GM18520 (cell line): ENCODE measurements around the gene IL1RN.

Experiments used
- ATAC-seq: cut with Tn5 transposase; IDR thresholded peaks from one replicate; pipeline ENCODE4 v1.9.1; 2021; ENCODE audit not compliant: unreplicated experiment

IL1RN gene

DNA sequence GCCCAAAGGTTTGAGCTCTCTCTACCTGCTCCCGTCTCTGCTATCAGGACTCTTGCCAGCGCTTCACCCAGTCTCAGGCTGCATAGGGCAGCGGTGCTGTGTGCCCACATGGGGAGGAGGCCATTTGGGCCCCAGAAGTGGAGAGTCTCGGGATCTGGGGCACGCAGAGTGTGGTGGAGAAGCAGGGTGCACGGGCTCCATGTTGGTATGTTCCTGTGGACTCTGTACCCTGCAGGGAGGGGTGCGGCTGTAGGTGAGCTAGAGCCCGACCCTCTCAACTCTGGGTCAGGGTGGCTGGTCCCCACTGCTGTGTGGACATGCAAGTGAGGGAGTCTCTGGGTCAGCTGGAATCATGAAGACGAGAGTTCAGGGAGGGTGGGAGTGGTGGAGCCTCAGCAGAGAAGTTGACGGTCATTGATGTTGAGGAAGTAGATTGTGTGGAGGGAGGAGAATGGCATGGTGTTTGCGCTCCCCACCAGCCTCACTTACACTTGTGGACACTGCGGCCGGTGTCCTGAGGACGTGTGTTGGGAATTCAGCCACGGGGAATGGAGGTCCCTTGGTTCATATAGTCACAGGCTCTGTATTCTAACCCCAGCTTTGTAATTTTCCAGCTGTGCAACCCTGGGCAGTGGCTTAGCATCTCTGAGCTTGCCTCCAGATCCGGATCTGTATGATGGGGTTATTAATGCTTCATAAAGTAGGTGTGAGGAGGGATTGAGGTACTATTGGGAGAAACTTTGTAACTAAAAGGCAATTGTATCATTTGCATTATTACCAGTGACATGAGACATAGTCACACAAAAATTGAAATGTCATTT is 45.5 kb downstream of the IL1RN start:
- ATAC-seq = no peak

DNA sequence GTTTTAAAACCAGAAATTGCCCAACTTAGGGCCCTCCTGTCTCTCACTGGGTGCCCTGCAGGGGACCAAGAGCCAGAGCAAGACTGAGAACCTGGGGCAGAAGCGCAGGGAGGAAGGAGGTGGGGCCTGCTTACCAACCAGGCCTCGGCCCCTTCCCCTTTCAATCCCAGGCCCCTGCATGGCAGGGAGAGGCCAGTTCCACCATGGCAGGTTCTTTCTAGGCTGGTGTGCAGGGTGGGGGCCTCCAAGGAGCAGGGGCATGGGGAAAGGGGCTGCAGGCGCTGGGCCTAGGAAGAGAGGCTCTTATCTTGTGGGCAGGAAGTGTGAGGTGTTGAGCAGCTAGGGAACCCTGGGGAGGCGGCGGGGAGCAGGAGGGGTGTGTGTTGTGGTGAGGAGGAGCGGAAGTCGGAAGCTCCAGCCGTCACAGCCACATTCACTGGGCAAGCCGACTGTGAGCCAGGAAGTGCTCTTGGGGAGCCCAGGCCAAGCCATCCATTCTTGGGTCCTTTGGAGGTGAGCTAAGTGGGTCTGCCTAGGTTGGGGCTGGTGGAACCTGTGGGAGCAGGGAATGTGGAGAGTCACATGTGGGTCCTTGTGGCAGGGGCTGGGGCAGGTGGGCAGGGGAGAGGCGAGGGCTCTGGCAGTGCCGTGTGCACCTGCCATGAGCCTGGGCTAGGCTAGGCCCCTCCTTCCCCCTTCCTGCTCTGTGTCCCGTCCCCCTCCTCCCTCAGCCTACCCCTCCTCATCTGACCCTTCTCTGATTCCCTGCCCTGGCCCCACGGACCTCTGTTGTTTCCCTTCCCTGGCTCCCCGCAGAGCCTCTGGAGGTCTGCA is 46.4 kb downstream of the IL1RN start, which contains the start of gene PSD4:
Gene PSD4 (plus strand): TSS at position 430 of the 834 bp plus-strand sequence. CDS start 8,486 bp downstream, outside the sequence.
- peak; percentile 65 for ATAC-seq

DNA sequence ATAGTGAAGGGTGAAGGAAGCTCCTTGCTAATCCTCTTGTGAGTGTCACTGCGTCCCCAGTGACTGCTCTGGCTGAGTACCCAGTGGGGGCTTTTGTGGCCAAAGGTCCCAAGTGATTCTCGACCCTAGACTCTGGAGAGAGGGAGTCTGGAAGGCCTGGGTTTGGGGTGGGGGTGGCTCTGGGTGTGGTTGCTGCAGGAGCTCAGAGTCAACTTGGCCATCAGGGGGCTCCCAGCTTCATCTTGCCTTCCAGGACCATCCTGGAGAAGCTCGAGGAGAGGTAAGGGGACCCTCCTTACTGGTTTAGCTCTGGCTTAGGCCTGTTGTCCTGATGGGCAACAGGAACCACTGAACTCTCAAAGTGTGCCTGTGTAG is 47.0 kb downstream of the IL1RN start:
- ATAC-seq = no peak

DNA sequence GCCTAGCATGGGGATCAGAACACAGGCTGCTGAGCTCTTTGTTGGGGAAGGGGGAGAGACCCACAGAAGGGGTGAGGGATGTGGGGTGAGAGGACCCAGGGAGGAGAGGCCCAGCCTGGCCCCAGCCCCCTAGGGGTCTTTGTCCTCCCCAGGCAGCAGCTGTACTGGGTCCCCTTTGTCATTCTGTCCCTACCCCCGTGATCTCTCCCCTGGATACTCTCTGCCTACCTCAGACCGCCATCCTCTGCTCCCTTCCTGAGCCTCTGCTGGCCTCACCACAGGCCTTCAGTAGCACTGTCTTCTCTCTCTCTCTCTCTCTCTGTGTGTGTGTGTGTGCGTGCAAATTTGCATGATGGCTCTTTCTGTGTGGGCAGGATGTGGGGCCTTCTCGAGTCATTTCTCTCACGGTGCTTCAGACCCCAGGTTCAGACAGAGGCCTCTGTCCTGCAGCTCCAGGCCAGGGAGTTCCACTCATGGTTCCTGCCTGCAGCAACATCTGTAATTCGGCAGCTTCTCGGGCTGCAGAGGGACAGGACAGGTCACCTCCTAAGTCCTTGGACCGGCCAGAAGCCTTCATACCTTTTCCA is 47.7 kb downstream of the IL1RN start:
- ATAC-seq = peak; percentile 47

DNA sequence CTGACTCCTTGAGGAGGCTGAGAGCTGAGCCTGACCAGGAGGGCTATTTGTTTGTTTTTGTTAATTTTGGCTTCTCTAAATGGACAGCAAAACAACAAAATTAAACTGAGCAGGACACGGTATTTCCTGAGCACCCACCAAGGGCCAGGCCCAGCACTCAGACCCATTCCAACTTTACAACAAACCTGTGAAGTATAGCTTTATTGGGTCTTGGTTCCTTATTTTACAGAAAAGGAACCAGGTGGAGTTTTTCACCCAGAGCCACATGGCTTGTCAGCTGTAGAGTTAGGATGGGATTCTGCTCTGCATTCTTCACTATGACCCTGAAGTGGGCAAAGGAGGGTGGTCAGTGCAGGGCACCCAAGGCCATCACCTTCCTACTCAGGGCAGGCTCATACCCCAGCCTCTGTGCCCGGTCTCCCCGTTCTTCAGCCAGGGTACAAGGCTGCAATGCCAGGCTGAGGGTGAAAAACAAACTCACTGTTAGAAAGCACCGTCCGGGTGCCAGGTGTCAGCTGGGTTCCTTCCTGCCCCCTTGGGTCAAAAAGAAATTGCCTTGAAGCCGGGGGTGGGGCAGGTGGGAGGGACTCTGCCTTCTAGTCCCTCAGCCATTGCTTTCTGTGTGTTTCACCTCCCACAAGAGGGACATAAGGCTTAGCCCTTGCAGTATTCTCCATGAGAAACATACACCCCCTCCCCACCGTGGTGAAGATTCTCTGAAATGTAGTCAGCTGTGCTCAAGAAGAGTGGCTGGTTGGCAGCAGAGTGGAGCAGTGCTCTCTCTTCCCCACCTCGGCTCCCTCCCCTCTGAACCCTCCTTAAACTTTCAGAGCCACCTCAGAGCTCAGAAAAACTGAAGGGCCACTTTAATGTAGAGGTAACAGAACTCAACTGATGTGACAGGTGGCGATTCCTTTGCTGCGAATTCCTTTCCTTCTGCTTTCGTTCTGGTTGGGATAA is 48.6 kb downstream of the IL1RN start:
- ATAC-seq = no peak

DNA sequence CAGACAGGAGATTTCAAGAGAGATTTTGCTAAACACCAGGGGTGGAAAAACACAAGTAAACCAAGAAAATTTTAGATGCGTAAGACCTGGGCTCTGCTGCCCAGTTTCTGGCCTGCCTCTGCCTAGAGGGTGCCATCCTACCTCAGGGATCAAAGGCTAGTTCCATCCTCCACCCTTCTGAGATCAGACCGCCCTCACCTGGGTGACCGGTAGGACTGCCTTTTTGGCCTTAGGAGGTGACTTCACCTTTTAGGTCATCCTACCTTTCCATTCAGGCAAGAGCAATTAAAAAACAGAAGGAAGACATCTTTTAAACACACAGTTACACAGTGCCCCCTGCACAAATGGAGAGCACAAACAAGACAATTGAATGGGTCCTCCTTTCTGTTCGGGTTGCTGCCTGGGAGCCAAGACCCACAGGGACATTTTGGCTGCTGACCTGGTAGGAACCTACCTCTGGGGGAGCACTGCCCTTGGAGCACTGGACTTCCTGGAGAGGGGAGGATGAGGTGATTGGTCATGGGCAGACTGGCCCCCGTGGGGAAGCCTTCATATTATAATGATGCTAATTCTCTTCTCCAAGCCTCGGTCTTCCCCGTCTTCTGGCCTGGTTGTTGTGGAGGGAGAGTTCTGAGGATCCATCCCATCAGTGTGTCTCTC is 49.4 kb downstream of the IL1RN start:
- no peak for ATAC-seq

DNA sequence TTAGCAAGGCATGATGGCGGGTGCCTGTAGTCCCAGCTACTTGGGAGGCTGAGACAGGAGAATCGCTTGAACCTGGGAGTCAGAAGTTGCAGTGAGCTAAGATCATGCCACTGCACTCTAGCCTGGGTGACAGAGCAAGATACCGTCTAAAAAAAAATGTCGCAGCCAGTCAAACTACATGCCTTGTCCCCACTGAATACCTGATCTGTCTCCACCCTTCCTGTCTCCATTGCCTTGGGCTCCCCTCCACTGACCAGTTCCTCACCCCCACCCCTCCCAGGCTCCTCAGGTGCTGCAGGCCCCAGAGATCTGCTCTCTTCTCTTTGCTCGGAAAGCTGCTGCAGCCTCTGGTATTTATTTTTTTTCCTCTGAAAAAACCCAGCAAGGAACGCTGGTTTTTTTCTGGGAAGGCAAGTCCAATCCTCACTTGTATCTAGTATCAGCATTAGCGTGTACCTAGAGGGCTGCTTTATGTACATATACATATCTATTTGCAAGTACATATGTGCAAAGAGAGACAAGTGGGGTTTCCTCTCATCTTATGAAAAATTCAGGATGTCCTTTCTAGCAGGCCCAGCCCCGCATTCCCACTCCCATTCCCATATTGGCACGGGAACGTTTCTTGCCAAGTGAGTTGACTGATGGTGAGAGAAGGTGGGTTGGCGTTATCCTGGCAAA is 50.8 kb downstream of the IL1RN start:
- ATAC-seq = no peak

DNA sequence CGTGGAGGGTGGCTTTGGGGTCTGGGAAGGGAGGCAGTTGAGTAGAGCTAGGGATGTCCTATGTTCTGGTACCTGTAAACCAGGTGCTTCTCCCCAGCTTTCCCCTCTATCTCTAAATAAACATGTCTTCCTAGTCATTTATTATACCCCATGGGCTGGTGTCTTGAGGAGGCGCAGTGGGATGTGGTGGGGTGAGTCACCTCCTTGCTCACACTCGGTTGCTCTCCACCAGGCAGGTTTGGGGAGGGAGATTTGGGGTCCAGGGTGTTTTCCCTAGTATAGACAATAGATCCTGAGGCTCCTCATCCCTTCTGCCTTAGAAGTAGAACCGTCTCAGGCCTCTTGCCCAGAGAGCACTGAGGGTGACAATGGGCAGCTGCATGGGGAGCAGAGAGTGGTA is 51.5 kb downstream of the IL1RN start:
- ATAC-seq = no peak

DNA sequence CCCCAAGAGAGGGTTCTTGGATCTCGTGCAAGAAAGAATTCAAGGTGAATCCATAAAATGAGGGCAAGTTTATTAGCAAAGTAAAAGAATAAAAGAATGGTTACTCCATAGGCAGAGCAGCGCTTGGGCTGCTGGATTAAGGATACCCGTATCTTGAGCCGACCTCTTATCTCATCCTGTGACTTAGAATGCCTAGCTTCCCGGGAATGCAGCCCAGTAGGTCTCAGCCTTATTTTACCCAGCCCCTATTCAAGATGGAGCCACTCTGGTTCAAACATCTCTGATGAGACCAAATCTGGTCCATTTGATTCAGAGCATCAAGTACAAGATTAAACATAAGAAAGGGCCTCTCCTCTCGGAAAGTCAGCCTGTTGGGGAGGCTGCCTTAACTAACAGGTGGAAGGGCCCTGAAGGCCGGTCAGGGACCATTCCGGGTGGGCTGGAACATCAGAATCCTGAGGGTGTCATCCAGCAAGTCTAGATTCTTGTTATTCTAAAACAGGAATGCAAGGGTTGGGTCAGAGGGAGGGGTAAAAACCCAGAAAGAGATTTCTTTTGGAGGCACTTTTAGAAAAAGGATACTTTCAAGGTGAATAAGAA is 52.1 kb downstream of the IL1RN start:
- no peak for ATAC-seq

DNA sequence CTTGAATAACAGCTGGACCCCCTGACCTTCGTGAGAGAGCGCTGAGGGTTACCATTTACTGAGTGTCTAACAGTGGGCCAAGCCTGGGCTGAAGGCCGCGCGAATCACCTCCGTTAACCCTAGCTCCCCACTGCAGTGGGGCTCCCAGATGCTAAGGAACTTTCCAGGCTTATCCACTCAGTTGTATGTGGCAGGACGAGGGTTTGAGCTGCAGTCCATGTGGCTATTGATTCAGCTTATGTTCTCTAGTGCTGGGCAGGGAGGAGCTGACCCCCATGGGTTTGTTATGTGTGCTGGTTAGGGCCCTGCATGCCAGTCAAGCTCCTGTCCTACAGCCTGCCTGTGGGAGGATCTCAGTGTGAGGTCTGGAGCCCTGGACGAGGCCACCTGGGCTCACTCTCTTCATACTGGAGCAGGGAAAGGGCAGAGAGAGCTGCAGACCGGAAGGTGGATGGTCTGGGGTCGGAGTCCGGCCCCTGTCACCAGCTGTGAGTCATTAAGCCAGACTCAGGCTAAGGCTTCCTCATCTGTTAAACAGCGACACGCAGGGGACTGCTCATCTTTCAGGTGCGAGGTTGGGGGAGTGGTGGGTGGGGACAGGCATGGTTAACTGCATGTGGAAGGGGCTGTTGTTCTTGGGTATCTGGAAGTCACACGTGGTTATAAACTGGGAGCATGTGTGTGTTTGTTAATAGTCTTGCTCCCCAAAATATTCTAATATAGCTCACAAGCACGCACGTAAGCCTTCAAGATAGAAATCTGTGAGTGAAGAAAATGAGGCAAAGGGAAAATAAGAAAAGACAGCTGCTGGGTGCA is 52.9 kb downstream of the IL1RN start:
- ATAC-seq = no peak

DNA sequence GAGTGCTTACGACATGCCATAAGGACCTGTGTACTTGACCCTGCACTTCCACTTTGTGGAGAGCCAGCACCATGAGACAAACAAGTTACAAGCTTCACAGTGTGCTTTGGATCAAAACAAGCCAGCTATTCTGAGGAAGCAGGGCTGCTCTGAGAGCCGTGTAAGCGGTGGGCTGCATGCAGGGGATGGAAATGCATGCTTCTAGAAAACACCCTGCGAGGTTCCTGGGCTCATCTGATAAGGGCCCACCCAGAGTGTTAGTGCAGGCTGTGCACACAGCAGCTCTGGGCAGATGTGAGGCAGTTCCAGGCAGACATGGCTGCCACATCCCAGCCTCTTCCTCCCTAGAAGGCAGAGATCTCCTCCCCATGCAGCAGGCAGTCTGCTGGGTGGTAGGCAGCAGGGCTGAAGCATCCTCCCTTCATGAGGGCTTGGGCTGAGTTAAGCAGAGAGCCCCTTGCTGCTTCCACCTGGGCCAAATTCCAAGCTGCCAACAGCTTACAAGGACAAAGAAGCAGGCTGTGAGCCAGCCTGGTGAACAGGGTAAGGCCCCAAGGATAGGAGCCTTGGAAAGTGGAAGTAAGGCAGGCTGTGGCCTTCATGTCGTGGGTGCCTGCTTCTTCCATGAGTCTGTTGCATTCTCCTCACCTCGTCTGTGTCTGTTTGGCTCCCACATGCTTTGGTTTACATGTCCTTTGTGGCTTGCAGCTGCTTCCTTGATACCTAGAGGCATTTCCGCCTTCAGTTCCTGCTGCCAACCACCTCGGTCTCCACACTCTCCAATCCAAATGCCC is 54.1 kb downstream of the IL1RN start:
- no peak for ATAC-seq

DNA sequence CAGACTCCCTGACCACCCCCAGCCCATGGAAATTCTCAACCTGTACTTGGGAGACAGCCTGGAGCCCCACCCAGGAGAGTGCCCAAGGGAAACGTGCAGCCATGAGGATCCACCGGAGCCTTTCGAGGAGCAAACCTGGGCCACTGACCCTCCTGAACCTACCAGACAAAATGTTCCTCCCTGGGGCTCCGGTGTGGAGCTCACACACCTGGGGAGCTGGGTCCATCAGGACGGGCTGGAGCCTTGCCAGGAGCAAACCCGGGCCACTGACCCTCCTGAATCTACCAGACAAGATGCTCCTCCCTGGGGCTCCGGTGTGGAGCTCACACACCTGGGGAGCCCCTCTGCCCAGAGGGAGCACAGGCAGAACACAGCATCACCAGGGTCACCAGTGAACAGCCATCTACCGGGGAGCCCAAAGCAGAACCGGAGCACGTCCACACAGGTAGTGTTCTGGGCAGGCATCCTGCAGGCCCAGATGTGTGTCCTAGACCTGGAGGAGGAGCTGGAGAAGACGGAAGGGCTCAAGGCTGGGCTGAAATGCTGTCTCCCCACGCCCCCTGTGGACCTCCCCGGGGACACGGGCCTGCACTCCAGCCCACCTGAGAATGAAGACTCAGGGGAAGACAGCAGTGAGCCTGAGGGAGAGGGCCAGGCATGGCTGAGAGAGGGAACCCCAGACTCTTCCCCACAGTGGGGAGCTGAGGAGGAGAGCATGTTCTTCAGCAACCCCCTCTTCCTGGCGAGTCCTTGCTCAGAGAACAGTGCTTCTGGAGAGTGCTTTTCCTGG is 55.3 kb downstream of the IL1RN start:
- ATAC-seq = no peak

DNA sequence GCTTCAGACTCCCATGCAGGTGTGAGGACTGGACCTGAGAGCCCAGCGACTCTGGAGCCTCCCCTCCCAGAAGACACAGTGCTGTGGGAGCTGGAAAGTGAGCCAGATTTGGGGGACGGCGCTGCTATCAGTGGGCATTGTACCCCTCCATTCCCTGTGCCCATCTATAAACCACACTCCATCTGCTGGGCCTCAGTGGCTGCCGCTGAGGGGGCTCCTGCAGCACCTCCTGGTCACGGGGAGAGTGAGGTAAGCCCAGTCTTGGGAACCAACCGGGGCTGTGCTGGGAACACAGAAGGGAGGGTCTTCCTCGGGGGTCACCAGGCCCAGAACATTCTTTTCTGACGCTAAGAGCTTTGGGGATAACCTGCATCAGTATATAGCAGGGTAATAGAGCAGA is 55.9 kb downstream of the IL1RN start:
- no peak for ATAC-seq
